ENCODE measurements around the gene MEX3A.

DNA sequence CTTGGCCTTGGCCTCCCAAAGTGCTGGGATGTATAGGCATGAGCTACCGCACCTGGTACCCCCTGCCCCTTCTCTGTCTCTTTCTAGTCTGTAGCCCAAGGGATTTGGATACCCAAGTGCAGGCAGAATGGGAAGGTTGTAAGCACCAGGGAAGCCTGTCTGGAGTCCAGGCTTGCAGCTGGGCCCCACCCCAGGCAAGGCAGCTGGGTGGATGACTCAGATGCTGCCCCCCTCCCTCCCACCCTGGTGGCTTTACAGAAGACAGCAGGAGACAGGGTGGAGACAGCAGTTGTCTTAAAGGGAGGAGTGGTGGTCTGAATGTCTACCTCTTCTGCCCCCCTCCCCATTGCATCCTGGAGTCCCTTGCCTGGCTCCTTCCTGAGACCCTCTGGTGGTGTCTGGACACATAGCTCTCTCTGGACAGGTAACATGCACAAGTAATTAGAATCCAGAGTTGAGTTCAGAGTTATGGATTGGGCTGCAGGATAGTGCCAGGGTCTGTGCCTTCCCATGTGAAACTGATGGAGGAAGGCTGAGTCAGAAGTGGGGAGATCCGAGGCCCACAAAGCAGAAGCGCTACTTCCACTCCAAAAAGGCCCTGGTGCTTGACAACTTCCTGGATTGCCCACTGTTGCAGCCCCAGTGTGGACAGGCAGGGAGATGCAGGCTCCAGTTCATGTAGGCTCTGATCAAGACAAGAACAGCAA lies 37.4 kb upstream of the MEX3A start:
- TF ChIP-seq, protein P1, sequence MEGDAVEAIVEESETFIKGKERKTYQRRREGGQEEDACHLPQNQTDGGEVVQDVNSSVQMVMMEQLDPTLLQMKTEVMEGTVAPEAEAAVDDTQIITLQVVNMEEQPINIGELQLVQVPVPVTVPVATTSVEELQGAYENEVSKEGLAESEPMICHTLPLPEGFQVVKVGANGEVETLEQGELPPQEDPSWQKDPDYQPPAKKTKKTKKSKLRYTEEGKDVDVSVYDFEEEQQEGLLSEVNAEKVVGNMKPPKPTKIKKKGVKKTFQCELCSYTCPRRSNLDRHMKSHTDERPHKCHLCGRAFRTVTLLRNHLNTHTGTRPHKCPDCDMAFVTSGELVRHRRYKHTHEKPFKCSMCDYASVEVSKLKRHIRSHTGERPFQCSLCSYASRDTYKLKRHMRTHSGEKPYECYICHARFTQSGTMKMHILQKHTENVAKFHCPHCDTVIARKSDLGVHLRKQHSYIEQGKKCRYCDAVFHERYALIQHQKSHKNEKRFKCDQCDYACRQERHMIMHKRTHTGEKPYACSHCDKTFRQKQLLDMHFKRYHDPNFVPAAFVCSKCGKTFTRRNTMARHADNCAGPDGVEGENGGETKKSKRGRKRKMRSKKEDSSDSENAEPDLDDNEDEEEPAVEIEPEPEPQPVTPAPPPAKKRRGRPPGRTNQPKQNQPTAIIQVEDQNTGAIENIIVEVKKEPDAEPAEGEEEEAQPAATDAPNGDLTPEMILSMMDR (IDR thresholded peaks at IDR 0.05): no peak
- TF ChIP-seq ESRRA (CRISPR knock-in tag; IDR thresholded peaks at IDR 0.05; ENCODE audit: borderline replicate concordance) (no peak), ELF4 (CRISPR knock-in tag; IDR thresholded peaks at IDR 0.05; ENCODE audit: low read depth) (no peak), TEAD1 (CRISPR knock-in tag; IDR thresholded peaks at IDR 0.05) (no peak), RORB (CRISPR knock-in tag; IDR thresholded peaks at IDR 0.05) (no peak), ZNF423 (CRISPR knock-in tag; IDR thresholded peaks at IDR 0.05) (no peak), CREM (CRISPR knock-in tag; IDR thresholded peaks at IDR 0.05) (no peak), ATF1 (CRISPR knock-in tag; IDR thresholded peaks at IDR 0.05) (no peak), FOXJ3 (CRISPR knock-in tag; IDR thresholded peaks at IDR 0.05; ENCODE audit: borderline replicate concordance) (no peak)
- TF ChIP-seq, protein P2, sequence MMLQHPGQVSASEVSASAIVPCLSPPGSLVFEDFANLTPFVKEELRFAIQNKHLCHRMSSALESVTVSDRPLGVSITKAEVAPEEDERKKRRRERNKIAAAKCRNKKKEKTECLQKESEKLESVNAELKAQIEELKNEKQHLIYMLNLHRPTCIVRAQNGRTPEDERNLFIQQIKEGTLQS (CRISPR knock-in tag; conservative IDR thresholded peaks at IDR 0.05): no peak
- TF ChIP-seq, protein P3, sequence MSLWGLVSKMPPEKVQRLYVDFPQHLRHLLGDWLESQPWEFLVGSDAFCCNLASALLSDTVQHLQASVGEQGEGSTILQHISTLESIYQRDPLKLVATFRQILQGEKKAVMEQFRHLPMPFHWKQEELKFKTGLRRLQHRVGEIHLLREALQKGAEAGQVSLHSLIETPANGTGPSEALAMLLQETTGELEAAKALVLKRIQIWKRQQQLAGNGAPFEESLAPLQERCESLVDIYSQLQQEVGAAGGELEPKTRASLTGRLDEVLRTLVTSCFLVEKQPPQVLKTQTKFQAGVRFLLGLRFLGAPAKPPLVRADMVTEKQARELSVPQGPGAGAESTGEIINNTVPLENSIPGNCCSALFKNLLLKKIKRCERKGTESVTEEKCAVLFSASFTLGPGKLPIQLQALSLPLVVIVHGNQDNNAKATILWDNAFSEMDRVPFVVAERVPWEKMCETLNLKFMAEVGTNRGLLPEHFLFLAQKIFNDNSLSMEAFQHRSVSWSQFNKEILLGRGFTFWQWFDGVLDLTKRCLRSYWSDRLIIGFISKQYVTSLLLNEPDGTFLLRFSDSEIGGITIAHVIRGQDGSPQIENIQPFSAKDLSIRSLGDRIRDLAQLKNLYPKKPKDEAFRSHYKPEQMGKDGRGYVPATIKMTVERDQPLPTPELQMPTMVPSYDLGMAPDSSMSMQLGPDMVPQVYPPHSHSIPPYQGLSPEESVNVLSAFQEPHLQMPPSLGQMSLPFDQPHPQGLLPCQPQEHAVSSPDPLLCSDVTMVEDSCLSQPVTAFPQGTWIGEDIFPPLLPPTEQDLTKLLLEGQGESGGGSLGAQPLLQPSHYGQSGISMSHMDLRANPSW (CRISPR knock-in tag; conservative IDR thresholded peaks at IDR 0.05; ENCODE audit: low read depth): no peak
- TF ChIP-seq, protein P4, sequence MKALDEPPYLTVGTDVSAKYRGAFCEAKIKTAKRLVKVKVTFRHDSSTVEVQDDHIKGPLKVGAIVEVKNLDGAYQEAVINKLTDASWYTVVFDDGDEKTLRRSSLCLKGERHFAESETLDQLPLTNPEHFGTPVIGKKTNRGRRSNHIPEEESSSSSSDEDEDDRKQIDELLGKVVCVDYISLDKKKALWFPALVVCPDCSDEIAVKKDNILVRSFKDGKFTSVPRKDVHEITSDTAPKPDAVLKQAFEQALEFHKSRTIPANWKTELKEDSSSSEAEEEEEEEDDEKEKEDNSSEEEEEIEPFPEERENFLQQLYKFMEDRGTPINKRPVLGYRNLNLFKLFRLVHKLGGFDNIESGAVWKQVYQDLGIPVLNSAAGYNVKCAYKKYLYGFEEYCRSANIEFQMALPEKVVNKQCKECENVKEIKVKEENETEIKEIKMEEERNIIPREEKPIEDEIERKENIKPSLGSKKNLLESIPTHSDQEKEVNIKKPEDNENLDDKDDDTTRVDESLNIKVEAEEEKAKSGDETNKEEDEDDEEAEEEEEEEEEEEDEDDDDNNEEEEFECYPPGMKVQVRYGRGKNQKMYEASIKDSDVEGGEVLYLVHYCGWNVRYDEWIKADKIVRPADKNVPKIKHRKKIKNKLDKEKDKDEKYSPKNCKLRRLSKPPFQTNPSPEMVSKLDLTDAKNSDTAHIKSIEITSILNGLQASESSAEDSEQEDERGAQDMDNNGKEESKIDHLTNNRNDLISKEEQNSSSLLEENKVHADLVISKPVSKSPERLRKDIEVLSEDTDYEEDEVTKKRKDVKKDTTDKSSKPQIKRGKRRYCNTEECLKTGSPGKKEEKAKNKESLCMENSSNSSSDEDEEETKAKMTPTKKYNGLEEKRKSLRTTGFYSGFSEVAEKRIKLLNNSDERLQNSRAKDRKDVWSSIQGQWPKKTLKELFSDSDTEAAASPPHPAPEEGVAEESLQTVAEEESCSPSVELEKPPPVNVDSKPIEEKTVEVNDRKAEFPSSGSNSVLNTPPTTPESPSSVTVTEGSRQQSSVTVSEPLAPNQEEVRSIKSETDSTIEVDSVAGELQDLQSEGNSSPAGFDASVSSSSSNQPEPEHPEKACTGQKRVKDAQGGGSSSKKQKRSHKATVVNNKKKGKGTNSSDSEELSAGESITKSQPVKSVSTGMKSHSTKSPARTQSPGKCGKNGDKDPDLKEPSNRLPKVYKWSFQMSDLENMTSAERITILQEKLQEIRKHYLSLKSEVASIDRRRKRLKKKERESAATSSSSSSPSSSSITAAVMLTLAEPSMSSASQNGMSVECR (CRISPR knock-in tag; IDR thresholded peaks at IDR 0.05; ENCODE audit: borderline replicate concordance): no peak
- TF ChIP-seq, protein P5, sequence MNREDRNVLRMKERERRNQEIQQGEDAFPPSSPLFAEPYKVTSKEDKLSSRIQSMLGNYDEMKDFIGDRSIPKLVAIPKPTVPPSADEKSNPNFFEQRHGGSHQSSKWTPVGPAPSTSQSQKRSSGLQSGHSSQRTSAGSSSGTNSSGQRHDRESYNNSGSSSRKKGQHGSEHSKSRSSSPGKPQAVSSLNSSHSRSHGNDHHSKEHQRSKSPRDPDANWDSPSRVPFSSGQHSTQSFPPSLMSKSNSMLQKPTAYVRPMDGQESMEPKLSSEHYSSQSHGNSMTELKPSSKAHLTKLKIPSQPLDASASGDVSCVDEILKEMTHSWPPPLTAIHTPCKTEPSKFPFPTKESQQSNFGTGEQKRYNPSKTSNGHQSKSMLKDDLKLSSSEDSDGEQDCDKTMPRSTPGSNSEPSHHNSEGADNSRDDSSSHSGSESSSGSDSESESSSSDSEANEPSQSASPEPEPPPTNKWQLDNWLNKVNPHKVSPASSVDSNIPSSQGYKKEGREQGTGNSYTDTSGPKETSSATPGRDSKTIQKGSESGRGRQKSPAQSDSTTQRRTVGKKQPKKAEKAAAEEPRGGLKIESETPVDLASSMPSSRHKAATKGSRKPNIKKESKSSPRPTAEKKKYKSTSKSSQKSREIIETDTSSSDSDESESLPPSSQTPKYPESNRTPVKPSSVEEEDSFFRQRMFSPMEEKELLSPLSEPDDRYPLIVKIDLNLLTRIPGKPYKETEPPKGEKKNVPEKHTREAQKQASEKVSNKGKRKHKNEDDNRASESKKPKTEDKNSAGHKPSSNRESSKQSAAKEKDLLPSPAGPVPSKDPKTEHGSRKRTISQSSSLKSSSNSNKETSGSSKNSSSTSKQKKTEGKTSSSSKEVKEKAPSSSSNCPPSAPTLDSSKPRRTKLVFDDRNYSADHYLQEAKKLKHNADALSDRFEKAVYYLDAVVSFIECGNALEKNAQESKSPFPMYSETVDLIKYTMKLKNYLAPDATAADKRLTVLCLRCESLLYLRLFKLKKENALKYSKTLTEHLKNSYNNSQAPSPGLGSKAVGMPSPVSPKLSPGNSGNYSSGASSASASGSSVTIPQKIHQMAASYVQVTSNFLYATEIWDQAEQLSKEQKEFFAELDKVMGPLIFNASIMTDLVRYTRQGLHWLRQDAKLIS (CRISPR knock-in tag; IDR thresholded peaks at IDR 0.05; ENCODE audit: borderline replicate concordance): no peak

Measured in WTC11 (cell line).